H9 (cell line): ENCODE results near the gene DAZAP1. TPM values are rescaled to one million over a fixed set of nuclear protein-coding genes. Genes with fewer than 3 reads are reported as not detected.

Experiments used
- DNase-seq: peaks from one replicate; pipeline ENCODE4 v3.0.0-alpha.2; 2017
- H2AFZ ChIP-seq: one replicate; pipeline ENCODE4 v1.6.1; 2013; ENCODE audit warnings: mild to moderate bottlenecking, low read length, control low read depth, moderate library complexity
- H2AK5ac ChIP-seq: 2 replicates; pipeline ENCODE4 v1.6.1; 2013; ENCODE audit warnings: low read length, control low read depth, mixed read lengths; ENCODE audit not compliant: insufficient read length
- H2BK120ac ChIP-seq: one replicate; pipeline ENCODE4 v1.6.1; 2013; ENCODE audit warnings: low read depth, mild to moderate bottlenecking, low read length, control low read depth, inconsistent platforms; ENCODE audit not compliant: poor library complexity, severe bottlenecking
- H2BK12ac ChIP-seq: 2 replicates; pipeline ENCODE4 v1.6.1; 2013; ENCODE audit warnings: low read length, control low read depth, mixed read lengths, low read depth; ENCODE audit not compliant: insufficient read length
- H2BK15ac ChIP-seq: 2 replicates; pipeline ENCODE4 v1.6.1; 2013; ENCODE audit warnings: low read depth, low read length, control low read depth
- H2BK20ac ChIP-seq: one replicate; pipeline ENCODE4 v1.6.1; 2013; ENCODE audit warnings: low read depth, mild to moderate bottlenecking, low read length, control low read depth, inconsistent platforms; ENCODE audit not compliant: poor library complexity, severe bottlenecking
- H2BK5ac ChIP-seq: 2 replicates; pipeline ENCODE4 v1.6.1; 2013; ENCODE audit warnings: low read length, control low read depth, mixed read lengths; ENCODE audit not compliant: insufficient read length
- H3K14ac ChIP-seq: 2 replicates; pipeline ENCODE4 v1.6.1; 2013; ENCODE audit warnings: low read length, control low read depth; ENCODE audit not compliant: insufficient read depth
- H3K18ac ChIP-seq: 2 replicates; pipeline ENCODE4 v1.6.1; 2013; ENCODE audit warnings: low read depth, mild to moderate bottlenecking, mixed read lengths, low read length, control low read depth; ENCODE audit not compliant: insufficient read length
- H3K23ac ChIP-seq: 2 replicates; pipeline ENCODE4 v1.6.1; 2013; ENCODE audit warnings: low read length, control low read depth, mixed read lengths, low read depth; ENCODE audit not compliant: insufficient read length
- H3K23me2 ChIP-seq: 2 replicates; pipeline ENCODE4 v1.6.1; 2013; ENCODE audit warnings: low read depth, mild to moderate bottlenecking, mixed read lengths, low read length, control low read depth; ENCODE audit not compliant: insufficient read length, poor library complexity, severe bottlenecking
- H3K27ac ChIP-seq: 2 replicates; pipeline ENCODE4 v1.5.1; 2013; ENCODE audit warnings: low read length, control low read depth, mixed read lengths, low read depth; ENCODE audit not compliant: insufficient read length
- H3K27me3 ChIP-seq: 2 replicates; pipeline ENCODE4 v1.6.1; 2013; ENCODE audit warnings: low read length, control low read depth, inconsistent platforms; ENCODE audit not compliant: insufficient read depth
- H3K4ac ChIP-seq: 2 replicates; pipeline ENCODE4 v1.6.1; 2013; ENCODE audit warnings: low read depth, mild to moderate bottlenecking, control low read depth, inconsistent platforms, low read length, moderate library complexity
- H3K4me1 ChIP-seq: 2 replicates; pipeline ENCODE4 v1.6.1; 2013; ENCODE audit warnings: low read length, control low read depth, inconsistent platforms; ENCODE audit not compliant: insufficient read depth
- H3K4me2 ChIP-seq: 2 replicates; pipeline ENCODE4 v1.6.1; 2013; ENCODE audit warnings: low read length, control low read depth, mixed read lengths; ENCODE audit not compliant: insufficient read length, insufficient read depth
- H3K56ac ChIP-seq: 2 replicates; pipeline ENCODE4 v1.6.1; 2013; ENCODE audit warnings: low read depth, mild to moderate bottlenecking, mixed read lengths, low read length, control low read depth; ENCODE audit not compliant: insufficient read length
- H3K79me1 ChIP-seq: 2 replicates; pipeline ENCODE4 v1.6.1; 2013; ENCODE audit warnings: low read depth, mild to moderate bottlenecking, moderate library complexity, low read length, control low read depth, inconsistent platforms; ENCODE audit not compliant: insufficient read depth, poor library complexity, severe bottlenecking
- H3K79me2 ChIP-seq: 2 replicates; pipeline ENCODE4 v1.6.1; 2013; ENCODE audit warnings: low read length, control low read depth, inconsistent platforms; ENCODE audit not compliant: insufficient read depth
- H3K9ac ChIP-seq: 2 replicates; pipeline ENCODE4 v1.6.1; 2013; ENCODE audit warnings: low read length, control low read depth, mixed read lengths; ENCODE audit not compliant: insufficient read length; ENCODE audit errors: extremely low read depth
- H3K9me3 ChIP-seq: one replicate; pipeline ENCODE4 v1.6.1; 2013; ENCODE audit warnings: low read depth, low read length, inconsistent platforms; ENCODE audit not compliant: control insufficient read depth
- H3T11ph ChIP-seq: one replicate; pipeline ENCODE4 v1.6.1; 2013; ENCODE audit warnings: mild to moderate bottlenecking, low read length, control low read depth, inconsistent platforms
- H4K20me1 ChIP-seq: one replicate; pipeline ENCODE4 v1.6.1; 2013; ENCODE audit not compliant: control insufficient read depth, insufficient read length, insufficient read depth
- H4K5ac ChIP-seq: 2 replicates; pipeline ENCODE4 v1.6.1; 2013; ENCODE audit warnings: low read depth, mild to moderate bottlenecking, mixed read lengths, low read length, control low read depth; ENCODE audit not compliant: insufficient read length
- H4K8ac ChIP-seq: replicated peaks from 2 replicates; pipeline ENCODE4 v1.6.1; 2013; ENCODE audit warnings: low read length, control low read depth, mixed read lengths, low read depth; ENCODE audit not compliant: insufficient read length
- H4K91ac ChIP-seq: 2 replicates; pipeline ENCODE4 v1.6.1; 2013; ENCODE audit warnings: low read depth, mild to moderate bottlenecking, moderate library complexity, mixed read lengths, low read length, control low read depth; ENCODE audit not compliant: insufficient read length
- H3K27ac Mint-ChIP-seq, 3 experiments: 2 replicates in 2 of 3; 3 replicates in 1 of 3; pipeline ENCODE4 v1.8.0; 2020 to 2021; ENCODE audit warnings: mixed read lengths in 3 of 3, mild to moderate bottlenecking in 1 of 3, moderate library complexity in 1 of 3
- H3K27me3 Mint-ChIP-seq: 2 replicates; pipeline ENCODE4 v1.8.0; 2021; ENCODE audit warnings: low read depth, mild to moderate bottlenecking, moderate library complexity, mixed read lengths
- H3K36me3 Mint-ChIP-seq, 3 experiments: 2 replicates in 2 of 3; 3 replicates in 1 of 3; pipeline ENCODE4 v1.8.0; 2020 to 2021; ENCODE audit warnings: low read depth in 3 of 3, mixed read lengths in 3 of 3; ENCODE audit not compliant: insufficient read depth in 1 of 3
- H3K4me1 Mint-ChIP-seq, 2 experiments: 2 replicates each; pipeline ENCODE4 v1.8.0; 2020; ENCODE audit warnings: mixed read lengths in 2 of 2
- H3K4me3 Mint-ChIP-seq, 2 experiments: 2 replicates in 1 of 2; 3 replicates in 1 of 2; pipeline ENCODE4 v1.8.0; 2020 to 2021; ENCODE audit warnings: mild to moderate bottlenecking in 2 of 2, mixed read lengths in 2 of 2, moderate library complexity in 1 of 2
- H3K9me3 Mint-ChIP-seq, 2 experiments: 2 replicates in 1 of 2; 3 replicates in 1 of 2; pipeline ENCODE4 v1.8.0; 2020; ENCODE audit warnings: mild to moderate bottlenecking in 2 of 2, mixed read lengths in 2 of 2, moderate library complexity in 1 of 2
- CTCF ChIP-seq: fragments of 200-600 bp; sonication (generic); conservative IDR thresholded peaks from 3 replicates; pipeline ENCODE4 v1.8.0; 2021; ENCODE audit warnings: antibody characterized with exemption, mild to moderate bottlenecking
- WGBS: extraction: QIAGEN DNeasy Blood & Tissue Kit; methylation state at CpG from one replicate; pipeline ENCODE4 v1.1.7; 2013; ENCODE audit warnings: missing lambda C conversion rate, low lambda C conversion rate, mixed read lengths; ENCODE audit not compliant: insufficient read length; ENCODE audit errors: extremely low coverage; 5-methylcytosine and 5-hydroxymethylcytosine counted together
- total RNA-seq: library from RNA; stranded (reverse); gene quantifications from 2 replicates; pipeline ENCODE4 v1.2.1, GENCODE V29; 2021

Gene DAZAP1
- total RNA-seq, 1 experiment from 2014 or later = 265 TPM

GRCh38 chr19:1397838-1398237 is 9.5 kb upstream of the DAZAP1 start:
- no peaks in the 10 kb centered on the region for H3K27me3 ChIP-seq
- TF ChIP-seq CTCF = no peak
- H3K27ac Mint-ChIP-seq = no peak overlapping the region
- no peak overlapping the region for H3K27ac ChIP-seq
- H4K8ac ChIP-seq = no peak overlapping the region
- no peak overlapping the region for H2BK5ac ChIP-seq
- no peak overlapping the region for H3K4me2 ChIP-seq
- H2BK12ac ChIP-seq = no peak overlapping the region
- H3K23me2 ChIP-seq = no peaks in the 10 kb centered on the region
- no peaks in the 10 kb centered on the region for H3K9me3 ChIP-seq
- peak; percentile 46 for DNase-seq
- H4K20me1 ChIP-seq = no peaks in the 10 kb centered on the region
- H3K9me3 Mint-ChIP-seq = no peaks in the 10 kb centered on the region
- no peaks in the 10 kb centered on the region for H3K79me2 ChIP-seq
- no peak overlapping the region for H2BK15ac ChIP-seq
- no peak overlapping the region for H3K9ac ChIP-seq
- no peak overlapping the region for H4K91ac ChIP-seq
- H3T11ph ChIP-seq = no peak overlapping the region
- no peak overlapping the region for H2AK5ac ChIP-seq
- H3K79me1 ChIP-seq = no peaks in the 10 kb centered on the region
- whole genome bisulfite sequencing = no CpG with 5 or more reads among the region's 9 CpGs
- H3K4ac ChIP-seq = no peak overlapping the region
- no peak overlapping the region; a peak in 1 of 5 replicates for H3K4me3 Mint-ChIP-seq
- H3K4me1 Mint-ChIP-seq = peaks cover 0 to 11% of the 10 kb centered on the region in 2 experiments; a peak in 2 of 4 replicates
- no peak overlapping the region for H4K5ac ChIP-seq
- no peak overlapping the region for H2BK120ac ChIP-seq
- no peak overlapping the region for H2BK20ac ChIP-seq
- peaks cover 0 to 12% (median 9%) of the 10 kb centered on the region in 3 experiments; a peak in 3 of 7 replicates for H3K36me3 Mint-ChIP-seq
- H3K4me1 ChIP-seq = no peaks in the 10 kb centered on the region
- peaks cover 6% of the 10 kb centered on the region for H3K27me3 Mint-ChIP-seq
- no peak overlapping the region for H3K18ac ChIP-seq
- no peak overlapping the region for H2AFZ ChIP-seq
- no peak overlapping the region for H3K14ac ChIP-seq
- H3K23ac ChIP-seq = no peak overlapping the region
- H3K56ac ChIP-seq = no peak overlapping the region
